Measurements from ENCODE around the gene NTN1. TPM values are rescaled to one million over a fixed set of nuclear protein-coding genes. Genes with fewer than 3 reads are reported as not detected.

The NTN1 gene
- polyA plus RNA-seq, 3 donors: 0.03 to 0.04 TPM; not detected in 1

DNA sequence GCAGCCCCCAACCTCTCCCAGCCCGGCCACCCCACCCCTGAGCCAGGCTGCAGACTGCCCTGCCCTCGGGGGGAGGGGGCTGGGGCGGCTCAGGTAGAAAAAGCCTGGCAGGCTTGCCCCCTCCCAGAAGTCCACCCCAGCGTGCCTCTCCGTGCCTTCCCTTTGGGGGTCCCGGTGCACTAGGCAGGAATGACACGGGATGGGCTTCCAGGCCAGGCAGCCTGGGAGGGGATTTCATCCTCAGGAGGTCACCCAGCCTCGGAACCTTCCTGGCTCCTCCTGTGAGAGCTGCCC is 185.0 kb downstream of the NTN1 start:
- H3K79me2 ChIP-seq (ENCODE audit: insufficient read depth, low read length): no peaks in the 10 kb centered on the region
- TF ChIP-seq, protein P1, sequence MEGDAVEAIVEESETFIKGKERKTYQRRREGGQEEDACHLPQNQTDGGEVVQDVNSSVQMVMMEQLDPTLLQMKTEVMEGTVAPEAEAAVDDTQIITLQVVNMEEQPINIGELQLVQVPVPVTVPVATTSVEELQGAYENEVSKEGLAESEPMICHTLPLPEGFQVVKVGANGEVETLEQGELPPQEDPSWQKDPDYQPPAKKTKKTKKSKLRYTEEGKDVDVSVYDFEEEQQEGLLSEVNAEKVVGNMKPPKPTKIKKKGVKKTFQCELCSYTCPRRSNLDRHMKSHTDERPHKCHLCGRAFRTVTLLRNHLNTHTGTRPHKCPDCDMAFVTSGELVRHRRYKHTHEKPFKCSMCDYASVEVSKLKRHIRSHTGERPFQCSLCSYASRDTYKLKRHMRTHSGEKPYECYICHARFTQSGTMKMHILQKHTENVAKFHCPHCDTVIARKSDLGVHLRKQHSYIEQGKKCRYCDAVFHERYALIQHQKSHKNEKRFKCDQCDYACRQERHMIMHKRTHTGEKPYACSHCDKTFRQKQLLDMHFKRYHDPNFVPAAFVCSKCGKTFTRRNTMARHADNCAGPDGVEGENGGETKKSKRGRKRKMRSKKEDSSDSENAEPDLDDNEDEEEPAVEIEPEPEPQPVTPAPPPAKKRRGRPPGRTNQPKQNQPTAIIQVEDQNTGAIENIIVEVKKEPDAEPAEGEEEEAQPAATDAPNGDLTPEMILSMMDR (IDR thresholded peaks at IDR 0.05): no peak
- 94% methylated on average over 4 of the region's 8 CpGs for WGBS (ENCODE audit: insufficient coverage)
- H4K20me1 ChIP-seq (ENCODE audit: insufficient read depth, low read length): no peaks in the 10 kb centered on the region
- Mint-ChIP-seq H3K27me3 (ENCODE audit: low read depth in 3 of 3) (peaks cover 1 to 4% (median 3%) of the 10 kb centered on the region in 3 donors), H3K36me3 (no peaks in the 10 kb centered on the region), H3K27ac (no peak overlapping the region), H3K4me1 (peaks cover 23% of the 10 kb centered on the region), H3K4me3 (no peak overlapping the region), H3K9me3 (no peaks in the 10 kb centered on the region)
- no peak for DNase-seq
- no peaks in the 10 kb centered on the region for H3K36me3 ChIP-seq (replicated peaks in 1 of 2; ENCODE audit: control insufficient read depth in 1 of 2, insufficient read depth in 2 of 2, low read length in 2 of 2)
- H3K27me3 ChIP-seq (ENCODE audit: control insufficient read depth in 2 of 2, insufficient read depth in 2 of 2, low read length in 2 of 2): no peaks in the 10 kb centered on the region
- H3K4me1 ChIP-seq (ENCODE audit: control insufficient read depth in 1 of 2, insufficient read depth in 2 of 2, low read length in 2 of 2): peaks cover 24 to 28% of the 10 kb centered on the region in 2 donors
- H3K4me2 ChIP-seq (replicated peaks; ENCODE audit: extremely low read depth, low read length, poor library complexity, severe bottlenecking): no peak overlapping the region
- no peak overlapping the region for H2AFZ ChIP-seq (ENCODE audit: insufficient read depth, low read depth, low read length, poor library complexity, severe bottlenecking)
- intact Hi-C loops (cut with micrococcal nuclease): no loop called here
- H3K9me3 ChIP-seq (replicated peaks in 1 of 2; ENCODE audit: control insufficient read depth in 1 of 2, insufficient read depth in 1 of 2, low read length in 2 of 2): no peaks in the 10 kb centered on the region
- no peak overlapping the region for H3K4me3 ChIP-seq (replicated peaks in 1 of 3; ENCODE audit: low read depth in 2 of 3, low read length in 3 of 3)
- H3K27ac ChIP-seq (ENCODE audit: low read depth in 1 of 2, low read length in 2 of 2): no peak overlapping the region
- no peak overlapping the region for H3K9ac ChIP-seq (ENCODE audit: insufficient read depth, low read length, poor library complexity, severe bottlenecking)

DNA sequence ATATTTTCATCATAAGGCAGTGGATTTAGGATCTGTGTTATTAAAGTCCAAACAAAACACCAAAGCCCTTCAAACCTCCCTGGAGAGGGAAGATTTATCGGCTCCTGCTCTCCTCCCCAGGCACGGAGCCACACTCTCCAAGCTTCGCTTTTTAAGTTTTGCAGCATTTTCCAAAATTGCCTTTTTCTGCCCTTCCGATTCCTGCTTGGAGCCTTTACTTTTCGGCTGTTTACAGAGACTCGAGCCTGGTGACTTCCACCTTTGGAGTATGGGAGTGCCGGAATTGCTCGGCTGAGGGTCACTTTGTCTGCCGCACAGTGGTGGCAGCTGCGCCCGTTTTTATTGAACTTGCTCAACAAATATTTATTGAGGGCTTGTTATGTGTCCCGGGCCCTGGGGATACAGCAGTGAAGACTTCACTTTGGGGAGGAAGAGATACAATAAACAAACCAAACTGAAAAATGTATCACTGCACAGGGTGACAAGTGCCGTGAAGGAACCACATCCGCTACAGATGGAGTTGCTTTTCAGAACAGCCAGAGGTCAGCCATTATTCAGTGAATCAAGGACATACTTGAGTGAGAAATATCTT is 185.5 kb downstream of the NTN1 start:
- no peaks in the 10 kb centered on the region for H3K9me3 Mint-ChIP-seq
- H3K36me3 Mint-ChIP-seq: no peaks in the 10 kb centered on the region
- no peak overlapping the region for H2AFZ ChIP-seq (ENCODE audit: insufficient read depth, low read depth, low read length, poor library complexity, severe bottlenecking)

More for the DNA sequence above, 185.5 kb downstream of the NTN1 start:
- DNase-seq: no peak
- no peaks in the 10 kb centered on the region for H3K27me3 ChIP-seq (ENCODE audit: control insufficient read depth in 2 of 2, insufficient read depth in 2 of 2, low read length in 2 of 2)
- no peak overlapping the region for H3K27ac Mint-ChIP-seq
- H3K4me3 Mint-ChIP-seq: no peak overlapping the region
- peaks cover 24 to 28% of the 10 kb centered on the region in 2 donors for H3K4me1 ChIP-seq (ENCODE audit: control insufficient read depth in 1 of 2, insufficient read depth in 2 of 2, low read length in 2 of 2)
- H3K79me2 ChIP-seq (ENCODE audit: insufficient read depth, low read length): no peaks in the 10 kb centered on the region
- 94% methylated on average over 13 of the region's 14 CpGs for WGBS (ENCODE audit: insufficient coverage)
- peaks cover 1 to 4% (median 3%) of the 10 kb centered on the region in 3 donors for H3K27me3 Mint-ChIP-seq (ENCODE audit: low read depth in 3 of 3)
- H3K27ac ChIP-seq (ENCODE audit: low read depth in 1 of 2, low read length in 2 of 2): no peak overlapping the region
- H3K36me3 ChIP-seq (replicated peaks in 1 of 2; ENCODE audit: control insufficient read depth in 1 of 2, insufficient read depth in 2 of 2, low read length in 2 of 2): no peaks in the 10 kb centered on the region
- no peaks in the 10 kb centered on the region for H4K20me1 ChIP-seq (ENCODE audit: insufficient read depth, low read length)
- intact Hi-C loops (cut with micrococcal nuclease): no loop called here
- no peaks in the 10 kb centered on the region for H3K9me3 ChIP-seq (replicated peaks in 1 of 2; ENCODE audit: control insufficient read depth in 1 of 2, insufficient read depth in 1 of 2, low read length in 2 of 2)
- peaks cover 23% of the 10 kb centered on the region for H3K4me1 Mint-ChIP-seq
- no peak overlapping the region for H3K4me3 ChIP-seq (replicated peaks in 1 of 3; ENCODE audit: low read depth in 2 of 3, low read length in 3 of 3)
- no peak overlapping the region for H3K4me2 ChIP-seq (replicated peaks; ENCODE audit: extremely low read depth, low read length, poor library complexity, severe bottlenecking)
- TF ChIP-seq, protein P1 (IDR thresholded peaks at IDR 0.05): no peak
- H3K9ac ChIP-seq (ENCODE audit: insufficient read depth, low read length, poor library complexity, severe bottlenecking): no peak overlapping the region
